ENCODE results near the gene WDR26.
"Not testable (repeated sequence)": the region's sequence is repeated elsewhere in the genome, so short reads cannot be mapped to it uniquely, and the experiment has no call there.

WDR26 gene

GRCh38 chr1:224353975-224354925, 80.3 kb downstream of the WDR26 start:
- DNase-seq (ENCODE audit: extremely low read depth in 1 of 2, low read depth in 1 of 2) = no peak

- DNase-seq (ENCODE audit: extremely low read depth in 1 of 2, low read depth in 1 of 2) = not testable (repeated sequence)
Measured at GRCh38 chr1:224352436-224353085, 82.0 kb downstream of the WDR26 start.

- DNase-seq (ENCODE audit: extremely low read depth in 1 of 2, low read depth in 1 of 2) = not testable (repeated sequence)
Measured at GRCh38 chr1:224349716-224350115, 84.9 kb downstream of the WDR26 start.

- no peak for DNase-seq (ENCODE audit: extremely low read depth in 1 of 2, low read depth in 1 of 2)
Measured at GRCh38 chr1:224348137-224348536, 86.5 kb downstream of the WDR26 start.

GRCh38 chr1:224343679-224344078, 90.9 kb downstream of the WDR26 start:
- no peak for DNase-seq (ENCODE audit: extremely low read depth in 1 of 2, low read depth in 1 of 2)

GRCh38 chr1:224340453-224341384, 93.9 kb downstream of the WDR26 start:
- not testable (repeated sequence) for DNase-seq (ENCODE audit: extremely low read depth in 1 of 2, low read depth in 1 of 2)

- DNase-seq (ENCODE audit: extremely low read depth in 1 of 2, low read depth in 1 of 2) = no peak
Measured at GRCh38 chr1:224339442-224340033, 95.1 kb downstream of the WDR26 start.

- no peak for DNase-seq (ENCODE audit: extremely low read depth in 1 of 2, low read depth in 1 of 2)
Measured at GRCh38 chr1:224338150-224338838, 96.3 kb downstream of the WDR26 start.

Measured in activated CD8-positive, alpha-beta memory T cell treated with anti-CD3 and anti-CD28 coated beads for 1 hour (primary cell).